GM18526 (cell line): ENCODE measurements around the gene HACE1.

ENCODE experiments used
- POLR2A ChIP-seq: IDR thresholded peaks from 3 replicates; pipeline ENCODE4 v1.6.1; 2011; ENCODE audit not compliant: insufficient read length; ENCODE audit errors: extremely low read depth

Gene HACE1

DNA sequence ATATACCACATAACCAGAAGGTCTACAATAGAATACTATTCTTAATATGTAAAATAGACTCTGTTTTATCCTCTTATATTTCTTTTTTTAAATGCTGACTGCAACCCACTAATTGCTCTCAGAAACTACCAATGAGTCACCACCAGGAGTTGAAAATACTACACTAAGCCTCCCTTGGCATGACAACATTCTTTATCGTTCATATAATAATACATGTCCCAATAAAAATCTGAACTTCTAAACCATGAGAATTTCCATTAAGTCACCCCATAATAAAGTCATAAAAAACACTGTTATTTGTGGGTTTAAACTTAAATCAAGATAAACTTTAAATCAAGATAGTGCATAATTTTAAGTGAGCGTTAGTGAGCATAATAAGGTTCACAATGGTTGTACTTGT, 4.2 kb downstream of the HACE1 start:
- no peak for TF ChIP-seq POLR2A

DNA sequence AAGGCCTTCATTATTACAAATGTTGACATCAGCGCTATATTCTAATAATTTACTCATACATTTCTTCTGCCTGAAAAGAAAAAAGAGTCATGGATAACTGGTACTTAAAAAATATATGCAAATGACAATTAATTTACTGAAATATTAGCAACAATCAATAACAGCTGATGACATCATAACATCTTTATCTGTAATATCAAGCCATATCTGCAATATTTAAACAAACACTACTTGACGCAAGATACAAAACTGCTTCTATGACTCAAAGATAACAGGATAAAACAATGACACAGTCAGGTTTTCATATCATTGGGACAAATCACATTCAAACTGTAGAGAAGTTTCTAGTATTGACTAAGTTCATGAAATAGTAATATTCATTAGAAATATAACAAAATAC, 16.5 kb downstream of the HACE1 start:
- no peak for TF ChIP-seq POLR2A

DNA sequence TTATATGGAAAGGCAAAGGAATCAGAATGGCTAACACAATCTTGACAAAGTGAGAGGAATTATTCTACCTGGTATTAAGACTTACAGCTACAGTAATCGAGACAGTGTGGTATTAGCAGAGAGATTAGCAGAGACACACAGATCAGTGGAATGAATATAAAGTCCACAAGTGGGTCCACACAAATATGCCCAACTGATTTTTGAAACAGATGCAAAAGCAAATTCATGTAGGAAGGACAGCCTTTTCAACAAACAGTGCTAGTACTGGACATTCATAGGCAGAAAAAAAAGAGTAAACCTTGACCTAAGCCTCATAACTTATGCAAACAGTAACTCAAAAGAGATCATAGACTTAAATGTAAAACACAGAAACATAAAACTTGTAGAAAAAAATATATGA, 22.6 kb downstream of the HACE1 start:
- no peak for TF ChIP-seq POLR2A

DNA sequence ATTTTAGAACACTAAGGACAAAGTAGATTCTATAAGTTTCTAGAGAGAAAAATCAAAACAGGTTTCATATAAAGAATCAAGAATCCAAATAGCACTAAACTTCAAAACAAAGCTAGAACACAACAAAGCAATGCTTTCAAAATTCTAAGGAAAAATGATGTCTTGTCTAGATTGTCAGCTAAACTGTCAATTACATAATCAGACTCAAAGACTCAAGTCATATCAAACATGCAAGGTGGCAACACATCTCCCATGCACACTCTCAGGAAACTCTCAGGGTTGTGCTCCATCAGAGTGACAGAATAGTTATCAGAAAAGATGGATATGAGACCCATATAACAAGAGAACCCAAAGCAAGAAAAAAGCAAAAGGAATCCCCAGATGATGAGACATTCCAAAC, 23.9 kb downstream of the HACE1 start:
- no peak for TF ChIP-seq POLR2A

DNA sequence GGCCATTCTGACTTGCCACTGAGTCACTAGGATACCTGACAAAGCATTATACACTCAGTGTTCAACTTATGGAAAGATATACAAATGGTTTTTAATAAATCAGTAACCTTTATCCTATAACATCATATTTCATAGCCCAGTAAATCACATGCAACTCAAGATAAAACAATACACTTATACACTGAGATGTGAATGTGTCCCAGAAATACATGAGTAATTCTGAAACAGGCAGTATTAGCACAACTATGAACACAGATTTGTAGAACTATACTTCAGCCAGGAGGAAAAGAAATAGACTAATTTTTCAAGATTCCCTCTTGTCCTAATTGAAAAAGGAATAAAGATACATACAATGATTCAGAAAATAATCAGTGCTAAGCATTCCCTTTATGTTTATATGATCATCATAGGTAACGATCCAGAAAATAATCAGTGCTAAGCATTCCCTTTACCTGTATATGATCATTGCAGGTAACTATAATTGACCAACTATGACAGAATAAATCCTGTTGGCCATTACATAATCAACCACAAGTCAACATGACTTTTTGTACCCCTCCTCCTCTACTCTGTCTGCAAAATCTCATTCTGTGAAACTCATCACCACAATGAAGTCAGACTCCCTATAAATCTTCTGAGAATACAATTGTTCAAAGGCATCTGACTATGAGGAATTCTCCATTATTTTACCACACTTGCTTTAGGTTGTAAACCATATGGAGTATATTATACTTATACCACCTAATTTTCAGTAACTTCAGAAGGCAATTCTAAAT, 30.3 kb downstream of the HACE1 start:
- TF ChIP-seq POLR2A = no peak

DNA sequence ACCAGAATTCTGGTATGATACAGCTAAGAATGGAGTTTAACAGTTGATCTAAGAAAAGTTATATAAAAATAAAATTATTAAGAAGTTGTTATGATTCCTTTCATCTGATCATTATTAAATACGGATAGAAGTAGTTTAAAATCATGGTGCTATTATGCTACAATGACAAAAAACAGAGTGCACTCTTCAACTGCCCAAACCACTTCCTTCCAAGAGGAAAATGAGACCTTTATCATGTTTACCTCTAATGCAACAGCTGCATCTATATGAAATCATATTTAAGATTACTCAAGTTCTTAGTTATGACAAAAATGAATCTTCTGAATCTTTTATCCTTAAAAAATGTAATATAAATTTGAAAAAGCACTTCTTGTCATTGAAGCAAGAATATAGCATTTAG, 31.2 kb downstream of the HACE1 start:
- TF ChIP-seq POLR2A = no peak

DNA sequence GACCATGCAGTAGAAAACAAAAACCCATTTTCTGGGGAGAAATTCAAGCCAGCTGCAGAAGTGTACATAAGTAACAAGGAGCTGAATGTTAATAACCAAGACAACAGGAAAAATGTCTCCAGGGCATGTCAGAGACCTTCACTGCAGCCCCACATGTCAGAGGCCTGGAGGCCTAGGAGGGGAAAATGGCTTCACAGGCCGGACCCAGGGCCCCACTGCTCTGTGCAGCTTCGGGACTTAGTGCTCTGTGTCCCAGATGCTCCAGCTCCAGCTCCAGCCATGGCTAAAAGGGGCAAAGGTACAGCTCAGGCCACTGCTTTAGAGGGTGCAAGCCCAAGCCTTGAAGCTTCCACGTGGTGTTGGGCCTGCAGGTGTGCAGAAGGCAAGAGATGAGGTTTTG, 43.6 kb downstream of the HACE1 start:
- no peak for TF ChIP-seq POLR2A

DNA sequence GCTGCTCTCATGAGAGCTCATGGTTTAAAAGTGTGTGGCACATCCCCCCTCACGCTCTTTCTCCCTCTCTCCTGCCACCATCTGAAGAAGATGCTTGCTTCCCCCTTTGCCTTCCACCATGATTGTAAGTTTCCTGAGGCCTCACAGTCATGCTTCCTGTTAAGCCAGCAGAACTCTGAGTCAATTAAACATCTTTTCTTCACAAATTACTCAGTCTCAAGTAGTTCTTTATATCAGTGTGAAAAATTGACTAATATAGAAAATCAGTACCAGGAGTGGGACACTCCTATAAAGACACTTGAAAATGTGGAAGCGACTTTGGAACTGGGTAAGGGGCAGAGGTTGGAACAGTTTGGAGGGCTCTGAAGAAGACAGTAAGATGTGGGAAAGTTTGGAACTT, 45.0 kb downstream of the HACE1 start:
- TF ChIP-seq POLR2A = no peak

DNA sequence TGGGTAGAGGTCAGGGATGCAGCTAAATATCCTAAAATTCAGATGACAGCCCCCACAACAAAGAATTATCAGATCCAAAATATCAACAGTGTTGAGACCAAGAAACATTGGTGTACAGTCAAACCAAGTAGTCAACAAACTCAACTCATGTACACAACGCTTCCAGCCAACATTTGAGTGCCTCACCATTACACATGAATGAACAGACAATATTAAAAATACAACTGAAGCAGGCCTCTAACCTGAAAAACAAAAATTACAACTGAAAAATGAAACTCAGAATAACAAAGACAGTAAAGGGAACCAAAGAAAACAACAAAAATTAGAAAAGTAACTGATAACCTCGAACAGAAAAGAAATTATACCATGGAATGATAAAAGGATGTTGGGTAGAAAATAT, 46.2 kb downstream of the HACE1 start:
- TF ChIP-seq POLR2A = no peak

DNA sequence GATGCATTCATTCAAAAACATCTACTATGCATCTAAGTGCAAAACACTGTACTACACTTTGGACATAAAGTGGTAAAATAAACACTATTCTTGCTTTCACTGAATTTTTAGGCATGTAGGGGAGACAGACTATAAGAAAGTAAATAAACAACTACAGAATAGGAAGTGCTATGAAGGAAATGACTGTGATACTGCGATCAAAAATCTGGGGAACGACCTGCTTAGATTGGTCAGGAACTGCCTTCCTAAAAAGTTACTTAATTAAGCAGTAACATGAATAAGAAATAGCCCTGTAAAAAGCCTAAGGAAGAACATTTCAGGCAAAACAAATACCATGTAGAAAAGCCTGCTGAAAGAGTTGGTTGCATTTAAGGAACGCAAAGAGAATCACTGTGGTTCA, 50.6 kb downstream of the HACE1 start:
- no peak for TF ChIP-seq POLR2A

DNA sequence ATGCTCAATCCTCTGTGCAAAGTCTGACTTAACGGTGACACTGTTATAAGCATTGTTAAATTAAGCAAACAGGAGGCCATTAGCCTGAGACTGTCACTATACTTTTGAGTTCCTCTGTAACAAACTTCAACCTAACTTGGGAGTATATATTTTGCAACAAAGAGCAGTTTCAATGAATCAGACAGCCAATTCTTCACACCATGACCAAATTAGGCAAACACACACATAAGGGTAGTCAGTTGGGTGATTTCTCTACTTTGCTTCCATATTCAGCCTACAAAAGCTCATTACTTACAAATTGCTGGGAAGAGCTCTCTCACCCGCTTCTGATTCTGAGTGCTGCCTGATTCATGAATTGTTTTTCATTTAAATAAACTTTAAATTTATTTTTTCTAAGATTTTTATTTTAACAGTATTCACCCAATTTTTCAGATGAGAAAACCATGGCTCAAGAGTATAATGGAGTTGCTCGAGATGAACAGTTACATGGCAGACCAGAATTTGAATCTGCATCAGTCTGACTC, 60.5 kb downstream of the HACE1 start:
- no peak for TF ChIP-seq POLR2A

DNA sequence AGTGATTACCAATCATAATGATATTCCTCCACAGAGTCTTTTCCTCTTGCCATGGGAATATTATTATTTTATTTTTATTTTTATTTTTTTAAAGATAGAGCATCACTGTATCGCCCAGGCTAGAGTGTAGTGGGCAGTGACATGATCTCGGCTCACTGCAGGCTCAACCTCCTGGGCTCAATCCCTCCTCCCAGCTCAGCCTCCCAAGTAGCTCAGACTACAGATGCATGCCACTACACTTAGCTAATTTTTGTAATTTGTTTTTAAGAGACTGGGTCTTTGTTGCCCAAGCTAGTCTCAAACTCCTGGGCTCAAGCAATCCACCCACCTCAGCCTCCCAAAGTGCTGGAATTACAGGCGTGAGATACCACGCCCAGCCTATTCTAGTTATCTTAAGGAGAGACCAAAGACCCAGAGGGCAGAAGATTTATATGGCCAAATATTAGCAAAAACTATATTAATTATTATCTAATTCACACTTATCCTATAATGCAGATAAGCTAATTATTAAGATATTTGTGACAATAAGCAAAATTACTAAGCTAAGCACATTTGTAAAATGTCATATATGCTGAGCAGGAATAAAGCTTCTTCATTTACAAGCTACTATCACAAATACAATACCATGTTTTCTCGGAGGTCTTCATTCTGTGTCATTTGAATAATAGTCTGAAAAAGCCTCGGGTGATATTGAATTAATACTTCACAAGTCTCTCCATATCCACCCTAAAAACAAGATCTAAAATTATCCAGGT, 63.5 kb downstream of the HACE1 start:
- no peak for TF ChIP-seq POLR2A

DNA sequence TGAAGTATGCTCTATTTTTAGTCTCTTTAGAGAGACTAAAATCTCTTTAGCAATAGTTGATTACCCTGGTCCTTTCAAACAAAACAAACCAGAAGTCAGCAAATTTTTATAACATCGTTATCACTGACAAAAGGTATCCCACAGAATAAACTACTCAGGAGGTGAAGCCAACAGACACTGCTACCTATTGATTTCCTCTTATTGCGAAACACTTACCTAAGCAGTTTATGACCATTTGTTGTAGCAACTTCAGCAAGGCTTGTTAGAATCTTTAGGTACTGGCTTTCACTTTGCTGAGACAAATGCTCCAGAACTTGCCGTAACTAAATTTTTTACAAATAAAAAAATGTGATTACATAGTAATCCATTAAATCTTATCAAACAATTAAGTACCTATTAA, 64.4 kb downstream of the HACE1 start:
- TF ChIP-seq POLR2A = no peak

DNA sequence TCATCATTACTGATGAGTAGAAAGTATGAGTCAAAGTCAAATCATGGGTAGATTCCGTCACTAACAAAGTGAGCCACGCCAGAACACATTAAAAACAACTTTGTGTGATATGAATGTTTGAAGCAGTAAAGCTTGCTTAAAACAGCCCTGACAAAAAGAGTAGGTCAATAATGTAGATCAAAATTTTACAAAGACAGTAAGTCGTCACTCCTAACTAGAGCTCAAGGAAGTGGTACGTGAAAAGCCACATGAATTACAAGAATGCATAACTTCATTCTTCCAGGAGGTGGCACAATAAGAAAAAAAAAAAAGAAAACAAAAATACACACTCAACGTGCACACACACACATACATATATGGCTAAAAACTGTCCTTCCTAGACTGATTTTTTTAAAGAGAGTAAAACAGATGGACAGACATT, 69.9 kb downstream of the HACE1 start:
- no peak for TF ChIP-seq POLR2A

DNA sequence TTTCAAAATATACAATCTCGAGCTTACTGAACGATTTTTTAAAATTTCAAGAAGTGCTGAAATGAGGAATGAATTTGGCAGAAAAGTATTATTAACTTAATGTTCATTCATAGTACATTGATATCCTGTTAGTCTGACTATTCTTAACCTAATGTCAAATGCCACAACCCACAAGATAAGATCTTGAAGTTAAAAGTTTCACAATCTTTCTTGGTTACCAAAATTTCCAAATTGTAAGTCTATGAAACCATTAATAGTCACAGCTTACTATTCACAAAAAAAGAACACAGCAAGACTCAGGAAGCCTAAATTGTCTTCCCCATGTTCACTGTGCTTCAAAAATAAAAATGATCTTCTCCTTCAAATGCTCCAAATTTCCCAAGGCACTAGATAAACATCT, 71.3 kb downstream of the HACE1 start:
- no peak for TF ChIP-seq POLR2A

DNA sequence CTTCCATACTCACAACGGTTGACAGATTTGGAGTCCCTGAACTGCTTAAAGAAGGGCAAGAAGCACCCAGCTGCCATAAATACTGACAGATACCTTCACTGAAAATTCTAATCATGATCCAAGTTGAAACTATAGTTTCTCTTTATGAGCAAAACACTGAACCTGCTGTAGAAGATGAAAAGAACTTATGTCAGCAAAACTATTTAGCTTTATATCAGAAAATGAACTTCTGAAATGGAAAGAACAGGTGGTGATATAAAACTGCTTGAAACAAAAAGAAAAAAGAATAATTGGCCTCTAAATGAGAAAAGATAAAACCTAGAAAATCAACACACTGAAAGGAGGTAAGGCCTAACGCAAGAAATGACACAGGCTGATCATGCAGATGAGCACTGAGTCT, 72.4 kb downstream of the HACE1 start:
- no peak for TF ChIP-seq POLR2A
